Loucy (cell line): Measurements from ENCODE around the gene SCFD2.

ENCODE experiments used
- CTCF ChIP-seq: fragments of 200-600 bp; sonication (generic); conservative IDR thresholded peaks from 2 replicates; pipeline ENCODE4 v1.5.1; 2014; ENCODE audit warnings: mild to moderate bottlenecking, antibody characterized with exemption, low read length
- EZH2phosphoT487 ChIP-seq: fragments of 200-600 bp; IDR thresholded peaks from 2 replicates; pipeline ENCODE4 v1.6.1; 2018; ENCODE audit warnings: antibody characterized with exemption, mild to moderate bottlenecking, moderate library complexity, borderline replicate concordance

GRCh38 chr4:52998413-52998812, 367.4 kb downstream of the SCFD2 start:
- TF ChIP-seq CTCF (no peak), EZH2phosphoT487 (no peak)
